Neutrophil (primary cell): ENCODE measurements around the gene MAG.

Experiments
- H3K27ac ChIP-seq: fragments of 200-600 bp; sonication (generic); 2 replicates; pipeline ENCODE4 v1.5.1; 2016; ENCODE audit warnings: mild to moderate bottlenecking, moderate library complexity
- H3K27me3 ChIP-seq: fragments of 200-600 bp; sonication (generic); 2 replicates; pipeline ENCODE4 v1.6.0; 2016; ENCODE audit warnings: mild to moderate bottlenecking
- H3K36me3 ChIP-seq: fragments of 200-600 bp; sonication (generic); 2 replicates; pipeline ENCODE4 v1.5.1; 2017
- H3K4me1 ChIP-seq, 2 experiments: fragments of 200-600 bp in 1 of 2; sonication (generic) in 1 of 2; 1 replicate in 1 of 2; 2 replicates in 1 of 2; pipeline versions ENCODE4 v1.5.1 to v1.6.1; 2013 to 2016; ENCODE audit warnings: low read depth in 1 of 2, low read length in 1 of 2, mild to moderate bottlenecking in 1 of 2, moderate library complexity in 1 of 2; ENCODE audit not compliant: control insufficient read depth in 1 of 2, insufficient read depth in 1 of 2
- H3K4me3 ChIP-seq, 2 experiments: fragments of 200-600 bp in 1 of 2; sonication (generic) in 1 of 2; 1 replicate in 1 of 2; 2 replicates in 1 of 2; pipeline ENCODE4 v1.5.1; 2013 to 2016; ENCODE audit warnings: low read depth in 1 of 2, low read length in 1 of 2, mild to moderate bottlenecking in 1 of 2, moderate library complexity in 1 of 2
- H3K9me3 ChIP-seq: fragments of 200-600 bp; sonication (generic); 2 replicates; pipeline ENCODE4 v1.5.1; 2016
- CTCF ChIP-seq: fragments of 200-600 bp; sonication (generic); IDR thresholded peaks from 2 replicates; pipeline ENCODE4 v1.5.1; 2016; ENCODE audit warnings: antibody characterized with exemption

MAG gene

GRCh38 chr19:35346193-35347052 is 54.5 kb downstream of the MAG start:
- peak overlapping the region; percentile 52 to 55 for H3K4me3 ChIP-seq

GRCh38 chr19:35347171-35347929 is 55.4 kb downstream of the MAG start, which contains the start of gene FFAR1:
FFAR1 (plus strand) TSS chr19:35347902; CDS start chr19:35351552, 3,650 bp downstream.
- Histone ChIP-seq H3K36me3 (no peaks in the 10 kb centered on the region), H3K4me3 (peak within 1 kb of the TSS; percentile 52 to 55), H3K27ac (peak within 1 kb of the TSS; percentile 85), H3K27me3 (peaks cover 24% of the 10 kb centered on the region), H3K9me3 (no peaks in the 10 kb centered on the region), H3K4me1 (peaks cover 27 to 37% of the 10 kb centered on the region in 2 experiments)
- no peak for TF ChIP-seq CTCF

More at GRCh38 chr19:35346193-35347052, 54.5 kb downstream of the MAG start:
- no peak for TF ChIP-seq CTCF
- H3K4me1 ChIP-seq: peaks cover 27 to 39% of the 10 kb centered on the region in 2 experiments
- peak overlapping the region; percentile 85 for H3K27ac ChIP-seq
- H3K36me3 ChIP-seq: no peaks in the 10 kb centered on the region
- H3K9me3 ChIP-seq: no peaks in the 10 kb centered on the region
- peaks cover 24% of the 10 kb centered on the region for H3K27me3 ChIP-seq

- no peaks in the 10 kb centered on the region for H3K36me3 ChIP-seq
- H3K9me3 ChIP-seq: no peaks in the 10 kb centered on the region
- H3K27me3 ChIP-seq: peaks cover 24% of the 10 kb centered on the region
- H3K4me1 ChIP-seq: peaks cover 32 to 41% of the 10 kb centered on the region in 2 experiments
- peak overlapping the region; percentile 52 to 55 for H3K4me3 ChIP-seq
- no peak for TF ChIP-seq CTCF
- peak overlapping the region; percentile 85 for H3K27ac ChIP-seq
Measured at GRCh38 chr19:35347930-35348298, 56.0 kb downstream of the MAG start.

- peak overlapping the region; percentile 23 for H3K27ac ChIP-seq
- no peaks in the 10 kb centered on the region for H3K36me3 ChIP-seq
- TF ChIP-seq CTCF: no peak
- H3K4me1 ChIP-seq: peaks cover 43 to 53% of the 10 kb centered on the region in 2 experiments
- H3K4me3 ChIP-seq: no peak overlapping the region
- no peaks in the 10 kb centered on the region for H3K9me3 ChIP-seq
- H3K27me3 ChIP-seq: peaks cover 24% of the 10 kb centered on the region
Measured at GRCh38 chr19:35348911-35349611, 57.1 kb downstream of the MAG start.
